HCT116 (cell line): ENCODE data around the gene PSORS1C1.

ENCODE experiments used
- CEBPB ChIP-seq: IDR thresholded peaks from 2 replicates; pipeline ENCODE4 v1.6.1; 2012; ENCODE audit warnings: low read depth
- CTCF ChIP-seq, 3 experiments: fragments of 200-600 bp in 1 of 3; sonication (generic) in 1 of 3; IDR thresholded peaks in 2 of 3; conservative IDR thresholded peaks in 1 of 3; 2 replicates each; pipeline ENCODE4 v1.5.1; 2012 to 2017; ENCODE audit warnings: low read depth in 2 of 3, low read length in 2 of 3, antibody characterized with exemption in 1 of 3, borderline replicate concordance in 1 of 3, control low read depth in 1 of 3, mild to moderate bottlenecking in 1 of 3, mixed read lengths in 1 of 3, mixed run types in 1 of 3, moderate library complexity in 1 of 3; ENCODE audit not compliant: insufficient read depth in 1 of 3
- EZH2 ChIP-seq: fragments of 200-600 bp; sonication (generic); IDR thresholded peaks from 2 replicates; pipeline ENCODE4 v1.6.1; 2017; ENCODE audit warnings: antibody characterized with exemption, mixed run types

- TF ChIP-seq CTCF (IDR thresholded peaks at IDR 0.05 in 2 of 3, conservative IDR thresholded peaks at IDR 0.05 in 1 of 3; ENCODE audit: borderline replicate concordance in 1 of 3, insufficient read depth in 1 of 3, low read depth in 2 of 3, low read length in 2 of 3) (no peak), CEBPB (no peak), EZH2 (no peak)
Observed at GRCh38 chr6:31120151-31120915, 5.7 kb downstream of the PSORS1C1 start, which contains the start of gene CDSN.
